Measurements from ENCODE around the gene LILRA2.
"Not testable (repeated sequence)": the region's sequence is repeated elsewhere in the genome, so short reads cannot be mapped to it uniquely, and the experiment has no call there.

The LILRA2 gene

DNA sequence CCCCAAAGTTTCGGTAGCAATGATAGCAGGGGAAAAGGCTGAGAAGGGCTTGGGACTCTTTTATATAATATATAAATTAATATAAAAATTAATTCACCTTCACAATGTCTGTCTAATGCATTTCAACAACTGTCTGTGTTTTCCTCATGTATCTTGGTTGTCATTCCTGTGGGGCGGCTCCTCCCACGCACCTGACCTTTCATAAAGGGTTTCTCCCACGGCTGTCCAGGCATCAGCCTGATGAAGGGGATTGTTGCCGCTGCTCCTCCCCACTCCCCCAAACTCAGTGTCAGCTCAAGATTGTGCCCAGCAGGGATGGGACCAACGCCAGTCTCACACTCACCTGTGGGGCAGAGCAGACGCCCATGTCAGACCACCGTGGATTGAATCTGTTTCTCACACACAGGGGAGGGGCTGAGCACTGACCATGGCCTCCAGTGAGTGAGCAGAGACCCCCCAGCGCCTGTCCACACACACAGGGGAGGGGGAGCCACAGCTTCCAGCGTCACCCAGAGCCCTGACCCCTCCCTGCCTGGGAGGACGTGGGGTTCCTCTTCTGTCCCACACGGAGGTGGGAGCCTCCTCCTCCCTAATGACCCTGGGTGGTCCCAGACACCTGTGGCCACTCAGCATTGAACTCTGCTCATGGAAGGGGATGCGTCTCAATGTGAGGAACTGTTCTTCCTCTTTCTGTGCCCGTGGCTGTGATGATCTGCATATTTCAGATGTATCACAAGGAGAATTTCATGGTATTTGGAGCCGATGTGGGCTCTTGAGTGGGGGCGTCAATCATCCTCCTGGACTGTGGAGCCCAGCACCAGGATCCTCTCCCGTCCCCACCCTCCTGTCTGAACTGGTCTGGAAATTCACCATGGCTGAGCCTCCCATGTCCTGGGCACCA is 1.6 kb upstream of the LILRA2 start:
- DNase-seq, result not testable (repeated sequence)

GRCh38 chr19:54572696-54573311 is 786 bp upstream of the LILRA2 start:
- no peak for DNase-seq

DNA sequence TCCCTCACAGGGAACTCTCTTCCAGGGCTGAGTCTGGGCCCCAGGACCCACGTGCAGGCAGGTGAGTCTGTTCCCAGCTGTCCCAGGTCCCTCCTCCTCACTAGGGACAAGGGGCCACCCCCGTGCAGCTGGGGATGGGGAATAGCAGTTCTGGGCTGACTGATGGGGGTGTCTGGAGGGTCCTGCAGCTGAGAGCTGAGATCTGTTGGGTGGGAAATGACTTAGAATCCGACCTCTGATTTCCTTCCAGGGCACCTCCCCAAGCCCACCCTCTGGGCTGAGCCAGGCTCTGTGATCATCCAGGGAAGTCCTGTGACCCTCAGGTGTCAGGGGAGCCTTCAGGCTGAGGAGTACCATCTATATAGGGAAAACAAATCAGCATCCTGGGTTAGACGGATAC is 461 bp downstream of the LILRA2 start:
- no peak for DNase-seq

- no peak for DNase-seq
These were observed 1.0 kb downstream of the LILRA2 start for GRCh38 chr19:54574527-54575056.

- DNase-seq, result not testable (repeated sequence)
These were observed 1.6 kb downstream of the LILRA2 start for GRCh38 chr19:54575205-54575604.

DNA sequence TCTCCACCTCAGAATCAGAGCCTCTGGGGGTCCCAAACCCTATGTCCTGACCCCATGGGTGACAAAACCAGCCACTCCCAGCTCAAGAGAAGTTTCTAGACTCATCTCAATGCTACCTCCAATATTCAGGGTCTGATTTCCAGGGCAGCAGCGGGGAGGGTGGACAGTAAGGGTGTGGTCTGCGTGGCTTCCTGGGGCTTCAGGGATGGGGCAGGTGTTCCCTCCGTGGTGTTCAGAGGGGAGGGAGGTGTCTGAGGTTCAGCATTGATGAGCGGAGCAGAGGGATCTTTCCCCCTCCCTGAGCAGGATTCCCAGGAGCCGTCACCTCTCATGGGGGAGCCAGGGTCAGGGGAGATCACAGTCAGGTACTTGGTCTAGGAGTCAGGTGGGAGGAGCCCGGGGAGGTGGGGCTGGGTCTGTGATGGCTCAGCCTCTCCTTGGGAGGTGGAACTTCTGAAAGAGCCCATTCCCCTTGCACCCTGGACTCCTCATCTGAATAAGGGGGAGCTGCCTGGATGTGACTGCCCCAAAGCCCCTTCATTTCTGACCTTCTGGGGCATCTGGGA is 2.9 kb downstream of the LILRA2 start:
- DNase-seq, result no peak

- DNase-seq, result no peak
These were observed 3.7 kb downstream of the LILRA2 start for GRCh38 chr19:54577334-54577733.

DNA sequence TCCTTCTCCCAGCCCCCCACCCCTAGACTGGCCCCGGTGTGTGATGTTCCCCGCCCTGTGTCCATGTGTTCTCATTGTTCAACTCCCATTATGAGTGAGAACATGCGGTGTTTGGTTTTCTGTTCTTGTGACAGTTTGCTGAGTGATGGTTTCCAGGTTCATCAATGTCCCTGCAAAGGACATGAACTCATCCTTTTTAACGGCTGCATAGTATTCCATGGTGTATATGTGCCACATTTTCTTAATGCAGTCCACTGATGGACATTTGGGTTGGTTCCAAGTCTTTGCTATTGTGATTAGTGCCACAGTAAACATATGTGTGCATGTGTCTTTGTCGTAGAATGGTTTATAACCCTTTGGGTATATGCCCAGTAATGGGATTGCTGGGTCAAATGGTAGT is 4.7 kb downstream of the LILRA2 start:
- not testable (repeated sequence) for DNase-seq

GRCh38 chr19:54586397-54586796 is 12.8 kb downstream of the LILRA2 start:
- DNase-seq, result no peak

- DNase-seq, result no peak
These were observed 13.4 kb downstream of the LILRA2 start for GRCh38 chr19:54587026-54587425.

DNA sequence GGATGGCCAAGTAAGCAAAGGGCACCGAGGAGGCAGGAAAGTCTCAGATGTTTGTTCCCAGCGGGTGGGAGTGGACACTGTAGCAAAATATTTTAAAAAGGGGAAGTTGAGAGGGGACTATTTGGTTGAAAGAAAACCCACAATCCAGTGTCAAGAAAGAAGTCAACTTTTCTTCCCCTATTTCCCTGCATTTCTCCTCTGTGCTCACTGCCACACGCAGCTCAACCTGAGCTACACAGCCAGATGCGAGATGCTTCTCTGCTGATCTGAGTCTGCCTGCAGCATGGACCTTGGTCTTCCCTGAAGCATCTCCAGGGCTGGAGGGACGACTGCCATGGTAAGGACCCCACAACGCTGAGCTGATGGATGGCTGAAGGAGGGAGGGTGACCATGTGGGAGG is 19.9 kb downstream of the LILRA2 start, which contains the start of gene LILRA1:
LILRA1 (plus strand) TSS at position 188 of the 400 bp plus-strand sequence. CDS start 613 bp downstream, outside the sequence.
- not testable (repeated sequence) for DNase-seq

DNA sequence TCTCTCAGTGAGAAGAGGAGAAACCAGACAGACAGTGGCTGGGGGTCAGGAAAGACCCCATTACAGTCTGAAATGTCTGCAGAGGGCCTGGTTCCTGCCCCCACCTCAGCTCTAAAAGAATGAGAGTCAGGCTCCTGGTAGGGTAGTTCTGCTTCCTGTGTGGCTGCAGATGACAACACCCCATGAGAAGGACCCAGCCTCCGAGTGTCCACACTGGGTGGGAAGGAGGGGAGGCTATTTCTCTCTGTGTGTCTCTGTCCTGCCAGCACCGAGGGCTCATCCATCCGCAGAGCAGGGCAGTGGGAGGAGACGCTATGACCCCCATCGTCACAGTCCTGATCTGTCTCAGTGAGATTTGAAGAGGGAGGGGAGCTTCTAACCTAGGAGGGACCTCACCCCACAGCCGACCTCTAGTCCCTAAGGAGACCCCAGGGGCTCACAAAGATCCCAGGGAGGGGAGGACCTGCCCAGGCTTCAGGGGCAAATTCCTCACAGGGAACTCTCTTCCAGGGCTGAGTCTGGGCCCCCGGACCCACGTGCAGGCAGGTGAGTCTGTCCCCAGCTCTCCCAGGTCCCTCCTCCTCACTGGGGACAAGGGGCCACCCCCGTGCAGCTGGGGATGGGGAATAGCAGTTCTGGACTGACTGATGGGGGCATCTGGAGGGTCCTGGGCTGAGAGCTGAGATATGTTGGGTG is 20.5 kb downstream of the LILRA2 start:
- DNase-seq, result not testable (repeated sequence)

DNA sequence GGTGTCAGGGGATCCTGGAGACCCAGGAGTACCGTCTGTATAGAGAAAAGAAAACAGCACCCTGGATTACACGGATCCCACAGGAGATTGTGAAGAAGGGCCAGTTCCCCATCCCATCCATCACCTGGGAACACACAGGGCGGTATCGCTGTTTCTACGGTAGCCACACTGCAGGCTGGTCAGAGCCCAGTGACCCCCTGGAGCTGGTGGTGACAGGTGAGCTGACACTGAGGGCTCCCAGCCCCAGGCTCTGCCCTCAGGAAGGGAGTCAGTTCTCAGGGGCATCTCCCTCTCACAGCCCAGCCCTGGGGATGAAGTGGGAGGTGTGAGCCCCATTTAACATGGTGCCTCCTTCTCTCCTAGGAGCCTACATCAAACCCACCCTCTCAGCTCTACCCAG is 21.1 kb downstream of the LILRA2 start:
- DNase-seq, result no peak

DNA sequence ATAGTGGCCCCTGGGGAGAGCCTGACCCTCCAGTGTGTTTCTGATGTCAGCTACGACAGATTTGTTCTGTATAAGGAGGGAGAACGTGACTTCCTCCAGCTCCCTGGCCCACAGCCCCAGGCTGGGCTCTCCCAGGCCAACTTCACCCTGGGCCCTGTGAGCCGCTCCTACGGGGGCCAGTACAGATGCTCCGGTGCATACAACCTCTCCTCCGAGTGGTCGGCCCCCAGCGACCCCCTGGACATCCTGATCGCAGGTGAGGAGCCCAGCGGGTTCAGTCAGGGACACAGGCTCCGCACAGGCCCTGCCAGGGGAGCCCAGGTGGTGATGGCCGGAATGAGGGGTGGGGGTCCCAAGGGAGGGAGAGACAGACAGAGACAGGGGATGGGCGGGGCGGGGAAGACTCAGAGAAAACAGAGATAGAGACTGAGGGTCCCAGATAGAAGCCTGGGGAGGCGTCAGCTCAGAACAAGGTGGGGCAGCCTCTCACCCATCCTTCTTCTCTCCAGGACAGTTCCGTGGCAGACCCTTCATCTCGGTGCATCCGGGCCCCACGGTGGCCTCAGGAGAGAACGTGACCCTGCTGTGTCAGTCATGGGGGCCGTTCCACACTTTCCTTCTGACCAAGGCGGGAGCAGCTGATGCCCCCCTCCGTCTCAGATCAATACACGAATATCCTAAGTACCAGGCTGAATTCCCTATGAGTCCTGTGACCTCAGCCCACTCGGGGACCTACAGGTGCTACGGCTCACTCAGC is 22.3 kb downstream of the LILRA2 start:
- DNase-seq, result not testable (repeated sequence)

DNA sequence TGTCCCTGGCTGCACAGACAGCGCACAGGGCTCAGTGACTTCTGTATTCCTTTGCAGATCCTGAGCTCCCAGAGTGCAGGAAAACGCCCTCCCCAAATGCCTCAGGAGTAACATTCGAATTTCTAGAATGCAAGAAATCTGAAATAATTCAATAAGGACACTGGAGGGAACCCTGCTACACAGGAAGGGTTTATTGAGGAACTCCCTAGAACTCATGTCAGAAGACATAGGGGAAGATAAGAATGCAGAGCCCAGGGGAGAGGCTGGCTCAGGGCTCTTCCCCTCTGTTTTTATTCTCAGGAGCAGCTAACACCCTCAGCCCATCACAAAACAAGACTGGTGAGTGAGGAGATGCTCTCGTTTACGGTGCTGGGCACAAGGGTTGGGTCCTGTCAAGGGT is 26.6 kb downstream of the LILRA2 start:
- no peak for DNase-seq

DNA sequence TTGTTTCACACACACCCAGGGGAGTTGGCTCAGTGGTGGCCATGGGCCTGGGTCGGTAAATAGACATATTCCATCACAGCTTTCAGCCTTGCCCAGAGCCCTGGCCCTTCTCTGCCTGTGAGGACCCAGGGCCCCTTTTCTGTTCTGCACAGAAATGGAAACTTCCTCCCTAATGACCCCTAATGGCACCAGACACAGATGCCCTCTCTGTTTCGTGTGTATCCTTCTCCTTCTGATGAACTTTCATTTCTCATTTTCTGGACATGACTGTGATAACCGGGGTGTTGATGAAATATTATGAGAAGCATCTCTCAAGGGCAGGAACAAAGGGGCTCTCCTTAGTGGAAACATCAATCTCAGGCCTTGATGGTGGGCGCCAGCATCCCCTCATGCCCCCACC is 32.6 kb downstream of the LILRA2 start:
- DNase-seq, result no peak

- no peak for DNase-seq
These were observed 33.5 kb downstream of the LILRA2 start for GRCh38 chr19:54606891-54607784.

- no peak for DNase-seq
These were observed 34.2 kb downstream of the LILRA2 start for GRCh38 chr19:54607785-54608150.

- DNase-seq, result no peak
These were observed 34.6 kb downstream of the LILRA2 start for GRCh38 chr19:54608205-54608604.

- DNase-seq, result no peak
These were observed 35.2 kb downstream of the LILRA2 start for GRCh38 chr19:54608792-54609191.

DNA sequence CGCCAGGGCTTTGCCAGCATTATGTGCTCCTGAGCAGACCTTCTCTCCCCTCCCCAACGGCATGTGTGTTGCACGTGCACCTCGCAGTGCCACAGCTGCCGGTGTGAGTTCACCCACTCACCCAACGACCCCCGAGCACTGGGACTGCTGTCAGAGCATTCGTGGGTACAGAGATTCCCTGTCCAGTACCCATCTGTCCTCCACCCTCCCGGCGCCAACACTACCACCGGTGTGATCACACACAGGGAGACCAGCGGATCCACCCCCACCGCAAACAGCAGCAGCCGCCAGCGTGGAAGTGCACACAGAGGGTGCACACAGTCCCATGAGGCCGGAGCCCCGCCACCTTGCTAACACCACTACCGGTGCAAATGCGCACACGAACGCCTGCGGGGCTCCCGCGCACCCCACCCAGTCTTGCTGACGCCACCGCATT is 35.8 kb downstream of the LILRA2 start:
- no peak for DNase-seq
